ENCODE data around the gene CST6. TPM values are rescaled to one million over a fixed set of nuclear protein-coding genes. Genes with fewer than 3 reads are reported as not detected.

CST6 gene
- total RNA-seq, 4 donors from 2014 or later = not detected

- H3K36me3 ChIP-seq = no peaks in the 10 kb centered on the region
- H3K27ac ChIP-seq = no peak overlapping the region
- H3K4me3 ChIP-seq = no peak overlapping the region
- no peak for DNase-seq
- in situ Hi-C loops (cut with MboI; ENCODE audit: low pct_ligation_motif_present in 1 of 4, low pct_unique_long_range_greater_than_20kb in 1 of 4, low sequenced_read_pairs in 3 of 4) = no loop called here
- no peaks in the 10 kb centered on the region for H3K9me3 ChIP-seq
- intact Hi-C loops (cut with DNase I; ENCODE audit: low total_unique reads) = no loop called here
- H3K4me1 ChIP-seq = peaks cover 0 to 17% (median 14%) of the 10 kb centered on the region in 4 donors
- no peak for TF ChIP-seq POLR2A (IDR thresholded peaks at IDR 0.05)
- TF ChIP-seq POLR2AphosphoS5 (IDR thresholded peaks at IDR 0.05) = no peak
- TF ChIP-seq, protein P1, sequence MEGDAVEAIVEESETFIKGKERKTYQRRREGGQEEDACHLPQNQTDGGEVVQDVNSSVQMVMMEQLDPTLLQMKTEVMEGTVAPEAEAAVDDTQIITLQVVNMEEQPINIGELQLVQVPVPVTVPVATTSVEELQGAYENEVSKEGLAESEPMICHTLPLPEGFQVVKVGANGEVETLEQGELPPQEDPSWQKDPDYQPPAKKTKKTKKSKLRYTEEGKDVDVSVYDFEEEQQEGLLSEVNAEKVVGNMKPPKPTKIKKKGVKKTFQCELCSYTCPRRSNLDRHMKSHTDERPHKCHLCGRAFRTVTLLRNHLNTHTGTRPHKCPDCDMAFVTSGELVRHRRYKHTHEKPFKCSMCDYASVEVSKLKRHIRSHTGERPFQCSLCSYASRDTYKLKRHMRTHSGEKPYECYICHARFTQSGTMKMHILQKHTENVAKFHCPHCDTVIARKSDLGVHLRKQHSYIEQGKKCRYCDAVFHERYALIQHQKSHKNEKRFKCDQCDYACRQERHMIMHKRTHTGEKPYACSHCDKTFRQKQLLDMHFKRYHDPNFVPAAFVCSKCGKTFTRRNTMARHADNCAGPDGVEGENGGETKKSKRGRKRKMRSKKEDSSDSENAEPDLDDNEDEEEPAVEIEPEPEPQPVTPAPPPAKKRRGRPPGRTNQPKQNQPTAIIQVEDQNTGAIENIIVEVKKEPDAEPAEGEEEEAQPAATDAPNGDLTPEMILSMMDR (IDR thresholded peaks at IDR 0.05) = no peak
- no peak for TF ChIP-seq EP300 (IDR thresholded peaks at IDR 0.05; ENCODE audit: low read depth)
- peaks cover 18% of the 10 kb centered on the region for H3K27me3 ChIP-seq
- WGBS, 2 donors (ENCODE audit: low coverage in 1 of 2) = 98% methylated on average over 3 of the region's 3 CpGs; no CpG with 5 or more reads in 1 of the 2 donors
Observed at GRCh38 chr11:66046901-66047300, 35.1 kb downstream of the CST6 start.

DNA sequence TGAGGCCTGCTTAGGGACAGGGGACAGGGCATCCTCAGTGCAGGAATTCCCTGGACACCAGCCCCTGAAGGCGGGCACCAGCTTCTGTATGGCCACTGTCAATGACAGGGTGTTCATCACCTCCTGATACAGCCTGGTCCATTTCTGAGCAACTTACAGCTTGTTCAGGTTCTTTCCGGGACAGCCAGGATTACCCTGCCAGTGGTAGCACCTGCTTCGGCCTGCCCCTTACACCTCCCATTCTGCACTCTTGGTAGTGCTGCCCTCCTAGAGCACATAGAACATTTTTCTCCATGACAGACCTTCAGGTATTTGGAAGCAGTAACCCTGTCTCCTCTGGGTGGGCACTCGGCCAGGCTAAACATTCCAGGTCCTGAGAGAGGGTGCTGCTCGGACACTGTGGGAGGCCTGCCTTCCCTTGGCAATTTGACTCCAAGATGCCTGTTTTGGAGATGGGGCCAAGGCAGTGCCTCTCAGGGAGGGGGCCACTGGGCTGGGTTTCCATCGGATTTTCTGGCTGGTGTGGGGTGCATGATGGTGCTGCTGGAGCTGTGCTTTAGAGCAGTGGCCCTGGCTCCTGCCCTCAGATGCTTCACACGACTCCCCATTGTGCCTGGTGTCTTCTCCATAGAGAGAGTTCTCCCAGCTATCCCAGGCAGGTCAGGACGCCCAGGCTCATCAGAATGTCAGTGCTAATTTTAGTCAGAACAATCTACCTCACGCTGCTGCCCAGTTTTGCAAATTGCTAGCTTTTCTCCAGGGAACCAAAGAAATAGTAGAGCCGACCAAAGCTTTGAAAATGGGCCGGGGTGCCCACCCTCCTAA, 35.9 kb downstream of the CST6 start:
- Histone ChIP-seq H3K27ac (no peak overlapping the region), H3K4me1 (peaks cover 0 to 17% (median 15%) of the 10 kb centered on the region in 4 donors), H3K36me3 (no peaks in the 10 kb centered on the region), H3K9me3 (no peaks in the 10 kb centered on the region), H3K4me3 (no peak overlapping the region), H3K27me3 (peaks cover 18% of the 10 kb centered on the region)
- no peak for TF ChIP-seq POLR2A (IDR thresholded peaks at IDR 0.05)
- TF ChIP-seq, protein P1 (IDR thresholded peaks at IDR 0.05) = no peak
- TF ChIP-seq POLR2AphosphoS5 (IDR thresholded peaks at IDR 0.05) = no peak
- in situ Hi-C loops (cut with MboI; ENCODE audit: low pct_ligation_motif_present in 1 of 4, low pct_unique_long_range_greater_than_20kb in 1 of 4, low sequenced_read_pairs in 3 of 4) (no loop called here), intact Hi-C loops (cut with DNase I; ENCODE audit: low total_unique reads) (no loop called here)
- no peak for DNase-seq
- 73% methylated on average over 11 of the region's 11 CpGs; no CpG with 5 or more reads in 1 of the 2 donors for WGBS, 2 donors (ENCODE audit: low coverage in 1 of 2)

DNA sequence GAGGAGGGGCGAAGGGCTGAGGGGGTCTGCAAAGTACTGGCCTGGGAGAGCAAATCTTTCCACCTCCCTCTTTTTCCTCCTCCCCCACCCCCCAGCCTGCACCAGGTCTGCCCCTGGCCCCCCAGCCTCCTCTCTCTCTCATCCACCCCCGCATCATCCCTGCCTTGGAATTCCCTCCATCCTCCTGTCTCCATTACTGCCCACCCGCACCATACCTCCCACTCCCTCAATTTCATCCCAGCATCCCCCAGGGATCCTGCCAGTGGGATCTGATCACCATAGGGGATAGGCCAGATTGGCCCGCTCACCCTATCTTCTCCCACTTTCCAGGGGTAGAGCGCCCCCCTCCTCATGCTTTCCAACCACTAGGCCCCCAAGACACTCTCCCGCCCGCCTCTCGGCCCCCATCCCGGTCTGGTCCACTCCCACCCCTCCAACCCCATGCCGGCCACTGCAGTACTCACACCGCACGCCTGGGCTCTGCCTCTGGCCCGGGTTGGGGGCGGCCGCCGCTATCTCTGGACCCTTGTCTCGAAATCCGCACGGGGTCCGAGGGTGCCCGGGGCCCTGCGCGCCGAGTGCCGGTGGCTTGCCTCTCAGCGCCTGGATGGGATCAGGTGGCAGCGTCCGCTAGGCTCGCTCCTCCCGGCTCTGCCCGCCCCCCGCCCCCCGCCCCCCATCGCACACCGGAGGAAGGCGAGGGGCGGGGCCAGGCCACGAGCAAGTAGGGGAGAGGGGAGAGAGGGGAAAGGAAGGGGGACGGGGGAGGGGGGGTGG, 36.9 kb downstream of the CST6 start, which contains the start of gene GAL3ST3:
TSS of gene GAL3ST3 (minus strand) at position 615 of the 777 bp plus-strand sequence. CDS start 3,746 bp downstream, outside the sequence.
- H3K36me3 ChIP-seq = no peaks in the 10 kb centered on the region
- H3K27ac ChIP-seq = no peak within 1 kb of the TSS
- no peak within 1 kb of the TSS for H3K4me3 ChIP-seq
- TF ChIP-seq POLR2AphosphoS5 (IDR thresholded peaks at IDR 0.05) (no peak), POLR2A (IDR thresholded peaks at IDR 0.05) (no peak), EP300 (IDR thresholded peaks at IDR 0.05; ENCODE audit: low read depth) (no peak)
- TF ChIP-seq, protein P1 (IDR thresholded peaks at IDR 0.05) = no peak
- in situ Hi-C loops (cut with MboI; ENCODE audit: low pct_ligation_motif_present in 1 of 4, low pct_unique_long_range_greater_than_20kb in 1 of 4, low sequenced_read_pairs in 3 of 4) = no loop called here
- WGBS, 2 donors (ENCODE audit: low coverage in 1 of 2) = 52% methylated on average over 26 of the region's 39 CpGs; no CpG with 5 or more reads in 1 of the 2 donors
- H3K4me1 ChIP-seq = peaks cover 5 to 27% (median 24%) of the 10 kb centered on the region in 4 donors
- peaks cover 18% of the 10 kb centered on the region for H3K27me3 ChIP-seq
- no peak for DNase-seq
- no peaks in the 10 kb centered on the region for H3K9me3 ChIP-seq
- intact Hi-C loops (cut with DNase I; ENCODE audit: low total_unique reads) = no loop called here

Data from transverse colon (tissue), 4 donors.